Activated B cell treated with CpG ODN at 0.5 μM for 24 hours (primary cell): ENCODE measurements around the gene GAB4. TPM values are rescaled to one million over a fixed set of nuclear protein-coding genes. Genes with fewer than 3 reads are reported as not detected.

Experiments
- ATAC-seq: fragments of 200-7000 bp; cut with Tn5 transposase; one replicate; pipeline ENCODE4 v1.10.0; 2021; ENCODE audit warnings: low read depth, mild to moderate bottlenecking, moderate library complexity
- CTCF ChIA-PET: fragments of 350-600 bp; sonication (Branson Sonifier 250); formaldehyde crosslinking; loops from one replicate; lab custom pipeline; 2021; ENCODE audit warnings: antibody characterized with exemption; lab: Charles Lee
- POLR2A ChIA-PET: fragments of 350-600 bp; sonication (Branson Sonifier 250); formaldehyde crosslinking; loops from one replicate; lab custom pipeline; 2021; ENCODE audit warnings: antibody characterized with exemption; lab: Charles Lee
- DNase-seq: peaks from one replicate; pipeline ENCODE4 v3.0.0; 2022
- H3K27ac Mint-ChIP-seq: one replicate; pipeline ENCODE4 v1.8.0; 2020; ENCODE audit warnings: mixed read lengths
- H3K27me3 Mint-ChIP-seq: one replicate; pipeline ENCODE4 v1.8.0; 2021; ENCODE audit warnings: mixed read lengths
- H3K36me3 Mint-ChIP-seq: one replicate; pipeline ENCODE4 v1.8.0; 2021; ENCODE audit warnings: low read depth, mixed read lengths
- H3K4me1 Mint-ChIP-seq: one replicate; pipeline ENCODE4 v1.8.0; 2021; ENCODE audit warnings: mixed read lengths
- H3K4me3 Mint-ChIP-seq: one replicate; pipeline ENCODE4 v1.8.0; 2020; ENCODE audit warnings: mild to moderate bottlenecking, mixed read lengths
- H3K9me3 Mint-ChIP-seq: one replicate; pipeline ENCODE4 v1.8.0; 2020; ENCODE audit warnings: mixed read lengths
- intact Hi-C: fragments of 100-400 bp; cut with micrococcal nuclease; formaldehyde crosslinking; loops from one replicate; pipeline ENCODE4 v1.15.1; 2024
- total RNA-seq: library from RNA; stranded (reverse); gene quantifications from 2 replicates; pipeline ENCODE4 v1.2.3, GENCODE V29; 2022
- TF ChIP-seq, protein P1 (sequence below): fragments of 200-600 bp; IDR thresholded peaks from one replicate; pipeline ENCODE4 v1.8.0; 2022; ENCODE audit warnings: antibody characterized with exemption, mild to moderate bottlenecking

The GAB4 gene
- total RNA-seq, 1 donor from 2014 or later = 0.29 TPM

DNA sequence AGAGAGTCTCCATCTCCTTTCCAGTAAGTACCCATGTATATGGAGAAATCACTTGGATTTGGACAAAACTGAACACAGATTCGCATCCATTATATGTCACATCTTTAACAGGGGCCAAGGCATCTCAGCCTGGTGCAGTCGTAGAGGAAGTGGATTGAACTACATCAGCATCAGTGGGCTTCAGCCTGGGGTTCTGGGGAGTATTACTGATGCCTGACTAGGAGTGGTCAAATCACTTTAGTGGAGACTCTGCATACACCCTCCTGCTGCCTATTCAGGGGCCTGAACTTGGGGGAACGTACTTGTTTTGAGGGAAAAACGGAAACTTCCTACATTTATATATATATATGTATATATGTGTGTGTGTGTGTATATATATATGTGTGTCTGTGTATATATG lies 72.8 kb downstream of the GAB4 start:
- H3K4me1 Mint-ChIP-seq = no peaks in the 10 kb centered on the region
- ChIA-PET CTCF (no interaction called here), POLR2A (no interaction called here)
- ATAC-seq (no peak), DNase-seq (no peak)
- no peak overlapping the region for H3K4me3 Mint-ChIP-seq
- intact Hi-C loops = no loop called here
- TF ChIP-seq, protein P1, sequence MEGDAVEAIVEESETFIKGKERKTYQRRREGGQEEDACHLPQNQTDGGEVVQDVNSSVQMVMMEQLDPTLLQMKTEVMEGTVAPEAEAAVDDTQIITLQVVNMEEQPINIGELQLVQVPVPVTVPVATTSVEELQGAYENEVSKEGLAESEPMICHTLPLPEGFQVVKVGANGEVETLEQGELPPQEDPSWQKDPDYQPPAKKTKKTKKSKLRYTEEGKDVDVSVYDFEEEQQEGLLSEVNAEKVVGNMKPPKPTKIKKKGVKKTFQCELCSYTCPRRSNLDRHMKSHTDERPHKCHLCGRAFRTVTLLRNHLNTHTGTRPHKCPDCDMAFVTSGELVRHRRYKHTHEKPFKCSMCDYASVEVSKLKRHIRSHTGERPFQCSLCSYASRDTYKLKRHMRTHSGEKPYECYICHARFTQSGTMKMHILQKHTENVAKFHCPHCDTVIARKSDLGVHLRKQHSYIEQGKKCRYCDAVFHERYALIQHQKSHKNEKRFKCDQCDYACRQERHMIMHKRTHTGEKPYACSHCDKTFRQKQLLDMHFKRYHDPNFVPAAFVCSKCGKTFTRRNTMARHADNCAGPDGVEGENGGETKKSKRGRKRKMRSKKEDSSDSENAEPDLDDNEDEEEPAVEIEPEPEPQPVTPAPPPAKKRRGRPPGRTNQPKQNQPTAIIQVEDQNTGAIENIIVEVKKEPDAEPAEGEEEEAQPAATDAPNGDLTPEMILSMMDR = no peak
- peaks cover 16% of the 10 kb centered on the region for H3K27me3 Mint-ChIP-seq
- no peaks in the 10 kb centered on the region for H3K9me3 Mint-ChIP-seq
- no peaks in the 10 kb centered on the region for H3K36me3 Mint-ChIP-seq
- H3K27ac Mint-ChIP-seq = no peak overlapping the region

DNA sequence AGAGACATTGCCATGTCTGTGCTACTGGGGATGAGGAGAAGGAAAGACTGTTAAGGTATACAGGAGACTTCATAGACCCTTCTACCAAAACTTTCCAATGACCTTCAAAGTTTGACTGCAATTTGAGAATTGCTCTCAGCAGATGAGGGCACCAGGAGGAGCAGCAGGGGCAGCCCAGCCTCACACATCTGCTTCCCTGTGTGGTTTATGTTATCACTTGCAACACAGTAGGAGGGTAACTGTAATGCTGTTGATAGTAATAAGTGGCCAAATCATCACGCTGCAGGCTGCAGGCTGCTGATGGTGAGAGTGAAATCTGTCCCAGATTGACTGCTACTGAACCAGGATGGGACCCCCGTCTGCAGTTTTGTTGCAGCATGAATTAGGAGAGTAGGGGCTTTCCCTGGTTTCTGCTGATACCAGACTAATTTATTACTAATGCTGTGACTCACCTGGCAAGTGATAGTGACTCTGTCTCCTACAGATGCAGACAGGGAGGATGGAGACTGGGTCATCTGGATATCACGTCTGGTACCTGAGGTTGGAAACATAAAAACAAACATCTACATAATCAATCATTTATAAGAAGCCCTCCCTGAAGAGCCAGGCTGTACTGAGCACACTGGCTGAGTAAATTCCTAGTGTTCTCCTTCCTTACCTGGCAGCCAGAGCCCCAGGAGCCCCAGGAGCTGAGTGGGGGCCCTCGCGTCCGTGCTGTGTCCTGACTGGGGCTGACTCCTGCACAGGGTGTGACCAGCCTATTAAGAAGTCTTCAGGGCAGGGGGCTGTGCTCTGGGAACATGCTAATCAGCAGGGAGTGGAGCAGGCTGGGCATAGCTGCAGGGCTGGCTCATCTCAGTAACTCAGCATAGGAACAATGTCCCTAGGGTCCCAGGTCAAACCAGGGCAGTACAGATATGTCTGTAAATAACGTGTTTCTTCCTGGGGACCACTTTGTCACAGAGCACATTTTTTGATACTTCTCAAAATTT lies 74.4 kb downstream of the GAB4 start:
- TF ChIP-seq, protein P1 = no peak
- Mint-ChIP-seq H3K27me3 (peaks cover 16% of the 10 kb centered on the region), H3K4me3 (no peak overlapping the region)

DNA sequence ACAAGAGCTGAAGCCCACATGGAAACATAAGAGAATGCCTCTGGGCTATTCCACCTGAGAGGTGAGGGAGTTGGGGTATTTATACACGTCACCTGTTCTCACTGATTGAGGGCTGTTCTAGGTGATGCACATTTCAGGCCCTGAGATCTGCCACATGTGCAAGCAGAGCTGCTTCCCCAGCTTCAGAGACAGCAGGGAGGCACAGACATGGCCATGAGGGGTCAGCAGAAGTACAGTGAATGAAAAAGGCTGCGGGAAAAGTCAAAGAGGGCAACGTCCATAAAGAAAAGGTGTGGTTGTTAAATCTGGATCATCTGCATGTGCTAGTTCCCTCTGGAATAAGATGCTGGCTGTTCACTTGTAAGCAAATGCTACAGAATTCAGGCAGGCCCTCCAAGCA lies 75.4 kb downstream of the GAB4 start:
- DNase-seq (no peak), ATAC-seq (no peak)
- Mint-ChIP-seq H3K27ac (no peak overlapping the region), H3K36me3 (no peaks in the 10 kb centered on the region), H3K27me3 (peaks cover 21% of the 10 kb centered on the region), H3K9me3 (no peaks in the 10 kb centered on the region), H3K4me3 (no peak overlapping the region), H3K4me1 (no peaks in the 10 kb centered on the region)
- TF ChIP-seq, protein P1 = no peak
- ChIA-PET POLR2A (no interaction called here), CTCF (no interaction called here)
- intact Hi-C loops = no loop called here

More for the DNA sequence above, 74.4 kb downstream of the GAB4 start:
- H3K27ac Mint-ChIP-seq = no peak overlapping the region
- POLR2A ChIA-PET = no interaction called here
- no peaks in the 10 kb centered on the region for H3K4me1 Mint-ChIP-seq
- no peak for ATAC-seq
- CTCF ChIA-PET = no interaction called here
- H3K36me3 Mint-ChIP-seq = no peaks in the 10 kb centered on the region
- H3K9me3 Mint-ChIP-seq = no peaks in the 10 kb centered on the region
- intact Hi-C loops = no loop called here
- no peak for DNase-seq

DNA sequence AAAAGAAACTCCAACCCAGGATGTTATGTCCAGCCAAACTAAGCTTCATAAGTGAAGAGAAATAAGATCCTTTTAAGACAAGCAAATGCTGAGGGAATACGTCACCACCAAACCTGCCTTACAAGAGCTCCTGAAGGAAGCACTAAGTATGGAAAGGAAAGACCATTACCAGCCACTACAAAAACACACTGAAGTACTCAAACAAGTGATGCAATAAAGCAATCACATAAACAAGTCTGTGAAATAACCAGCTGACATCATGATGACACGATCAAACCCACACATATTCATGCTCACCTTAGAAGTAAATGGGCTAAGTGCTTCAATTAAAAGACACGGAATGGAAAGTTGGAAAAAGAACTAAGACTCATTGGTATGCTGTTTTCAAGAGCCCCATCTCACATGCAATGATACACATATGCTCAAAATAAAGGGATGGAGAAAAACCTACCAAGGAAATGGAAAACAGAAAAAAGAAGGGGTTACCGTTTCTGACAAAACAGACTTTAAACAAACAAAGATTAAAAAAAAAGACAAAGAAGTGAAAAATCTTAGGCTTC lies 82.5 kb downstream of the GAB4 start:
- ChIA-PET CTCF (interaction anchor here (1.4 to 1.9 kb wide), 2 partner anchors 133 to 576 kb away, joined by 5 to 8 read pairs; no protein-coding TSS in a partner anchor), POLR2A (no interaction called here)
- intact Hi-C loops = no loop called here
- Mint-ChIP-seq H3K4me3 (no peak overlapping the region), H3K4me1 (peaks cover 17% of the 10 kb centered on the region), H3K27me3 (peaks cover 5% of the 10 kb centered on the region), H3K36me3 (no peaks in the 10 kb centered on the region), H3K9me3 (peaks cover 8% of the 10 kb centered on the region), H3K27ac (no peak overlapping the region)
- DNase-seq (no peak), ATAC-seq (no peak)
- TF ChIP-seq, protein P1 = no peak

DNA sequence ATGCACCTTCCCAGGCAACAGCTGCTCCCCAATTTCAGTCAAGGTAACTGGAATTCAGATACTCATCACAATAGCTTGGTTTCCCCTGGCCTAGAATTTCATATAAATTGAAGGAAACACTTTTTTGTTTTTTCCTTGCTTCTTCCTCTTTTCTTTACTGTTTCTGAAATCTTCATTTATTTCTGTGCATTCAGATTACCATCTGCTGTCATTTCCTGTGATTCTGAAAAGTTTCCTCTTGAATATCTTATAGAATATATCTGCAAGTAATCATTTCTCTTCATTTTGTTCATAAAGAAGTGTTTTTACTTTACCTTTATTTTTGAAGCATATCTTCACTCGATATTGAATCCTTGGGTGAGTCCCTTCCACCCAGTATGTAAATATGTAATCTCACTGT lies 85.3 kb downstream of the GAB4 start:
- TF ChIP-seq, protein P1 = no peak
- H3K27me3 Mint-ChIP-seq = no peaks in the 10 kb centered on the region
- peaks cover 8% of the 10 kb centered on the region for H3K9me3 Mint-ChIP-seq
- H3K4me1 Mint-ChIP-seq = peaks cover 17% of the 10 kb centered on the region
- no peak for DNase-seq
- no peak overlapping the region for H3K27ac Mint-ChIP-seq
- ChIA-PET CTCF (no interaction called here), POLR2A (no interaction called here)
- intact Hi-C loops = no loop called here
- no peak overlapping the region for H3K4me3 Mint-ChIP-seq
- H3K36me3 Mint-ChIP-seq = no peaks in the 10 kb centered on the region
- no peak for ATAC-seq
